ENCODE results near the gene MYD88.

The MYD88 gene

DNA sequence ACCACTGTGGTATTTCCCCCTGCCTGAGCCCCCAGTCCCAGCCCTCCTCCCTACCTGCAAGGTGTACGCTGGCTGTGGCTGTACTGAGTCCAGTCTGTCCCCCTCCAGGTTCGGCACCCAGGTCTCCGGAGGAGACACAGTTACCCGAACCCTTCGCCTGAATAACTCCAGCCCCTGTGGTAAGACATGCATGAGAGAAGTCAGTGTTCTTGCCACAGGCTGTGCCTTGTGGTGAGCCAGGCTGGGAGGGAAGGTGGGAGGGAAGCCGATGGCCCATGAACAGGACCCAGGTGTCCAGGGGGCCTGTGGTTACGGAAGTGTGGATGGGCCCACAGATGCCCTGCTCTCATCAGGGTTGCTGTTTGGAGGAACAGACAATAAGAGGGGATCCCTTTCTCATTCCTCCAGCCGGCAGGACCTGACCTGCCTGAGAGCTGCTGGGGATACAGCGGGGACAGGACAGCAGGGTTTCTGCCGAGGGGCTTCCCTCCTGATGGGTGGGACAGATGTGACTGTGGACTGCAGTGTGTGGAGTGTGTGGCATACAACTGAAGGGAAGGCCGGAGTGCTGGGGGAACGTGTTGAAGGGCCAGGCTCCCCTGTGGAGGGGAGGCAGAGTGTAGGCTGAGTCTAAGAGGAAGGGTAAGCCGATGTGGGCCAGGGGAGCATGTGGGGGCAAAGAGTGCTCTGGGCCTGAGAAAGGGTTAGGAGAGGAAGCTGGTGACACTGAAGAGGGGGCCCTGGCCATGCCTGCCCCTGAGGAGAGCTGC lies 23.4 kb upstream of the MYD88 start:
- Histone ChIP-seq H3K27ac (ENCODE audit: low read length) (no peak overlapping the region), H3K27me3 (ENCODE audit: control insufficient read depth, insufficient read depth, low read length) (no peaks in the 10 kb centered on the region), H3K9ac (ENCODE audit: low read length) (no peak overlapping the region), H3K36me3 (ENCODE audit: control insufficient read depth, low read depth, low read length) (no peaks in the 10 kb centered on the region), H3K9me3 (ENCODE audit: control insufficient read depth, low read depth, low read length) (no peaks in the 10 kb centered on the region), H3K4me3 (ENCODE audit: low read length) (no peak overlapping the region), H3K4me1 (ENCODE audit: control insufficient read depth, low read depth, low read length) (no peaks in the 10 kb centered on the region)

DNA sequence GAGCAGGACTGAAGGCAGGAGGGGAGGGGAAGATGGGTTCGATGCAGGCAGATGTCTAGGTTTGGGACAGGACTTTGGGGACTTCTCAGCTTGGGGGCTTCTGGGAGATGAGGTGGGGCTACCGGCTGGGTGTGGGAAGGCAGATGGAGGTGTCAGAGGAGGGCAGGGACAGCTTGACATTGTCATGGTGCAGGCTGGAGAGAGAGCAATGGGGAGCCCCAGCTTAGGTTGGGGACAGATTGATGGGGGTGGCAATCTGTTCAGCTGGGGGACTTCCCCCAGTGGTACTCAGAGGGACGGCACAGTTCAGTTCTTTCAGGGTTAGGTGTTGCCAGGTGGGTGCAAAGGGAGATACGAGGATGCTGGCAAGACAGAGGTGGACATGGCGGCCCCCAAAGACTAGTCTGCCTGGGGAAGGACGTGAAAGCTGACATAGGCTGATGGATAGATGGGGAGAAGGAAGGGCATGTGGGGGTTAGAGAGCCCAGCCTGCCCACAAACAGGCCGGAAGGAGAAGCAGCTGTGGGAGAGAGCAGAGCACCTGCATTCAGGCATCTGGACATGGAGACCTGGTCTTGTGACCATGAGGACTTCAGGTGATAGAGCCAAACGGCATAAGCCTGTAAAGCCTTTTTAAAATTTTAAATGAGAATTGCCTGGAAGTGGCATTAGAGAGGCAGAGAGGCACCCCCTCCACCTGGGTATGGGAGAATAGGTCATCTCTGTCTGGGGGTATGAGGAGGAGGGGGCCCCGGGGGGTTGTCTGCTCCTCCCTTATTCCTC lies 22.6 kb upstream of the MYD88 start:
- Histone ChIP-seq H3K4me1 (ENCODE audit: control insufficient read depth, low read depth, low read length) (no peaks in the 10 kb centered on the region), H3K4me3 (ENCODE audit: low read length) (no peak overlapping the region), H3K9ac (ENCODE audit: low read length) (no peak overlapping the region), H3K27ac (ENCODE audit: low read length) (no peak overlapping the region), H3K36me3 (ENCODE audit: control insufficient read depth, low read depth, low read length) (no peaks in the 10 kb centered on the region), H3K9me3 (ENCODE audit: control insufficient read depth, low read depth, low read length) (no peaks in the 10 kb centered on the region), H3K27me3 (ENCODE audit: control insufficient read depth, insufficient read depth, low read length) (no peaks in the 10 kb centered on the region)

DNA sequence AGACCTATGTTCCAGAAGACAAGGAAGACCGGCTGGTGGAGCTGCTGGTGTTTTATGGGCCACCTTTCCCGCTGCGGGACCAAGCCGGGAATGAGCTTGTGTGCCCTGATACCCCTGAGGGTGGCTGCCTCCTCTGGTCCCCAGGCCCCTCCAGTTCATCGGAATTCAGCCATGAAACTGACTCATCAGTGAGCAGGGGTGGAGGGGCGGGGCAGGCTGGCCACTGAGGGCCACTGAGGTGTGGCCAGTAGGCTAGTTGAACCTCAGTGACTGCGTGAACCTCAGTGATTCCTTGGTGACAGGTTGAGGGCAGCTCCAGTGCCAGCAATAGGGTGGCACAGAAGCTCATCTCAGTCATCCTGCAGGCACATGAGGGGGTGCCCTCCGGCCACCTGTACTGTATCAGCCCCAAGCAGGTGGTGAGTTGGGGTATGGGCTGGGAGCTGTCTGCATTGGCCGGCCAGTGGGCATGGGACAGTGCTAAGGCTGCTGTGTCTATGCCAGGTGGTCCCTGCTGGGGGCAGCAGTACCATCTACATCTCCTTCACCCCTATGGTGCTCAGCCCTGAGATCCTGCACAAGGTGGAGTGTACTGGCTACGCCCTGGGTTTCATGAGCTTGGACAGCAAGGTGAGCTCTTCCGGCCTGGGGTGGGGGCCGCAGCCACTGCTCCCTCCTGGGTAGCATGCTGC lies 21.8 kb upstream of the MYD88 start:
- H3K4me3 ChIP-seq (ENCODE audit: low read length) = no peak overlapping the region
- H3K27me3 ChIP-seq (ENCODE audit: control insufficient read depth, insufficient read depth, low read length) = no peaks in the 10 kb centered on the region
- peaks cover 3% of the 10 kb centered on the region for H3K36me3 ChIP-seq (ENCODE audit: control insufficient read depth, low read depth, low read length)
- no peak overlapping the region for H3K9ac ChIP-seq (ENCODE audit: low read length)
- no peaks in the 10 kb centered on the region for H3K9me3 ChIP-seq (ENCODE audit: control insufficient read depth, low read depth, low read length)
- H3K4me1 ChIP-seq (ENCODE audit: control insufficient read depth, low read depth, low read length) = no peaks in the 10 kb centered on the region
- H3K27ac ChIP-seq (ENCODE audit: low read length) = no peak overlapping the region

- Histone ChIP-seq H3K27ac (ENCODE audit: low read length) (no peak overlapping the region), H3K4me1 (ENCODE audit: control insufficient read depth, low read depth, low read length) (no peaks in the 10 kb centered on the region), H3K36me3 (ENCODE audit: control insufficient read depth, low read depth, low read length) (peaks cover 5% of the 10 kb centered on the region), H3K9me3 (ENCODE audit: control insufficient read depth, low read depth, low read length) (no peaks in the 10 kb centered on the region), H3K27me3 (ENCODE audit: control insufficient read depth, insufficient read depth, low read length) (no peaks in the 10 kb centered on the region), H3K4me3 (ENCODE audit: low read length) (no peak overlapping the region), H3K9ac (ENCODE audit: low read length) (no peak overlapping the region)
These were observed 21.2 kb upstream of the MYD88 start for GRCh38 chr3:38117163-38117716.

DNA sequence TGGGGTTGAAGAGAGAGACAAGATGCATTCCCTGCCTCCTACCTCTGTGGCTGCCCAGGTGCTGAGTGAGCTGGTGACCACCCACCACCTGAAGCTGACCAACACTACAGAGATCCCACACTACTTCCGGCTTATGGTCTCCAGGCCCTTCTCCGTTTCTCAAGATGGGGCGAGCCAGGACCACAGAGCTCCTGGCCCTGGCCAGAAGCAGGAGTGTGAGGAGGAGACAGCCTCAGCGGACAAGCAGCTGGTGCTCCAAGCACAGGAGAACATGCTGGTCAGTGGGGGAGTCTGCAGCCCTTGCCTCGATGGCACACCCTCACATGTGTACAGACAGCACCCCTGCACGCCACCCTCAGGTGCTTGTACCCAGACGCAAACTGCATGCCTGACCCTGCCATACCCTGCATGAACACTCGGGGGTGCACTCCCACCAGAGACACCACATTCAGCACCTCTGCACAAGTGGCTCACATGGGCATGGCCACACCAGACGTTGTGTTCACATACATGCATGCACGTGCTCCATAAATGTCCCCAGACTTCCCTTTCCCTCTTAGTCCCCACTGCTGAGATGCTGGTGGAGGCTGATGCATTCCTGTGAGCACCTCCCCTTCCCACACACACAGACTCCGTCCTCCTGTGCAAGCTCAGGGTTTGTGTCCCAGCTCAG lies 20.6 kb upstream of the MYD88 start:
- no peaks in the 10 kb centered on the region for H3K27me3 ChIP-seq (ENCODE audit: control insufficient read depth, insufficient read depth, low read length)
- H3K36me3 ChIP-seq (ENCODE audit: control insufficient read depth, low read depth, low read length) = peaks cover 11% of the 10 kb centered on the region
- H3K9me3 ChIP-seq (ENCODE audit: control insufficient read depth, low read depth, low read length) = no peaks in the 10 kb centered on the region
- no peak overlapping the region for H3K4me3 ChIP-seq (ENCODE audit: low read length)
- no peaks in the 10 kb centered on the region for H3K4me1 ChIP-seq (ENCODE audit: control insufficient read depth, low read depth, low read length)
- H3K9ac ChIP-seq (ENCODE audit: low read length) = no peak overlapping the region
- no peak overlapping the region for H3K27ac ChIP-seq (ENCODE audit: low read length)

DNA sequence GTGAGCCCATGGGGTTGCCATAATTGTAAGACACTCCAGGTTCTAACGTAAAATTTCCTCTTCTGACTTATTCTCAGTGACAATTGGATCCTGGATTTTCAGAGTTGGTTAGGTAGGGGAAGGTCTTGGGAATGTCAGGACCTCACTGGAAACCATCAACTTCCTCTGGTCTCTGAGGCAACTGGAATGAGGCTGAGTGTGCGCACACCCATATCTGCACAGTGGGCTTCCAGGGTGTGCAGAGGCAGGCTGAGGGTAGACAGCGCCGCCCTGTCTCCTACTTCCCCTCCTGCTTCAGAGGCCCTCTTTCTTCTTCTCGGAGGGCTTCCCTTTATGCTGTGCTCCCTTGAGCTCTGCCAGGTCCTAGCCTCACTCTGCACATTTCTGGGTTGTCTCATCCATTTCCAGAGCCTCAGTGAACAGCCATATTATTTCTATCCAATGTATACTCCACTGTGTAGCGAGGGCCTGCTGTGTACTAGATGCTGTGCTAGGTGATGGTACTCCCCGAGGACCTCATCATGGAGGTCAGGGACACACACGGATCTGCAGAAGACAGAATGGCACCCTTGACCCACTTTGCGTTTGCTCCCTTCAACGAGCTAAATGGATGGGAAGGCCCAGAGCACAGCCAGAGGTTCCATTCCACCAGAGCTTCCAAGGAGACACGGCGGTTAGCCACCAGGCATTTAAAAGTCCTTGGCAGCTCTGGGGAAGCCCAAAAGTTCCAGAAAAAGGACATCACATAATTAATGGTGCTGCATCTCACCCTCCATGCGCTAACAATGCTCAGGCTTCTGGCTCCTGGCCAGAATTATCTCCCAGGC lies 19.8 kb upstream of the MYD88 start:
- Histone ChIP-seq H3K36me3 (ENCODE audit: control insufficient read depth, low read depth, low read length) (peaks cover 11% of the 10 kb centered on the region), H3K9me3 (ENCODE audit: control insufficient read depth, low read depth, low read length) (no peaks in the 10 kb centered on the region), H3K27ac (ENCODE audit: low read length) (no peak overlapping the region), H3K27me3 (ENCODE audit: control insufficient read depth, insufficient read depth, low read length) (no peaks in the 10 kb centered on the region), H3K4me3 (ENCODE audit: low read length) (no peak overlapping the region), H3K9ac (ENCODE audit: low read length) (no peak overlapping the region), H3K4me1 (ENCODE audit: control insufficient read depth, low read depth, low read length) (no peaks in the 10 kb centered on the region)

DNA sequence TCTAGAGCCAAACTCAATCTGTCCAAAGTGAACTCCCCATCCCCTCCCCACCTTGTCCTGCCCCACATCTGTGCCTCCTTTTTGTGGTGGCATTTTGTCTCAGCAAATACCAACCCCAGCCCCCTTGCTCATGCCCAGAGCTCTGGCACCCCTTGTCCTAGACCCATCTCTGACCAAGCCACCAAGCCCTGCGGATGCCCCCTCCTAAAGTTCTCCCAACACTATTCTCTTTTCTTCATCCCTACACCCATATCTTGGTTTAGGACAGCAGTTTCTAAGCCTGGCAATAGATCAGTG lies 19.3 kb upstream of the MYD88 start:
- Histone ChIP-seq H3K27ac (ENCODE audit: low read length) (no peak overlapping the region), H3K9me3 (ENCODE audit: control insufficient read depth, low read depth, low read length) (no peaks in the 10 kb centered on the region), H3K4me3 (ENCODE audit: low read length) (no peak overlapping the region), H3K9ac (ENCODE audit: low read length) (no peak overlapping the region), H3K4me1 (ENCODE audit: control insufficient read depth, low read depth, low read length) (no peaks in the 10 kb centered on the region), H3K36me3 (ENCODE audit: control insufficient read depth, low read depth, low read length) (peaks cover 13% of the 10 kb centered on the region), H3K27me3 (ENCODE audit: control insufficient read depth, insufficient read depth, low read length) (no peaks in the 10 kb centered on the region)

DNA sequence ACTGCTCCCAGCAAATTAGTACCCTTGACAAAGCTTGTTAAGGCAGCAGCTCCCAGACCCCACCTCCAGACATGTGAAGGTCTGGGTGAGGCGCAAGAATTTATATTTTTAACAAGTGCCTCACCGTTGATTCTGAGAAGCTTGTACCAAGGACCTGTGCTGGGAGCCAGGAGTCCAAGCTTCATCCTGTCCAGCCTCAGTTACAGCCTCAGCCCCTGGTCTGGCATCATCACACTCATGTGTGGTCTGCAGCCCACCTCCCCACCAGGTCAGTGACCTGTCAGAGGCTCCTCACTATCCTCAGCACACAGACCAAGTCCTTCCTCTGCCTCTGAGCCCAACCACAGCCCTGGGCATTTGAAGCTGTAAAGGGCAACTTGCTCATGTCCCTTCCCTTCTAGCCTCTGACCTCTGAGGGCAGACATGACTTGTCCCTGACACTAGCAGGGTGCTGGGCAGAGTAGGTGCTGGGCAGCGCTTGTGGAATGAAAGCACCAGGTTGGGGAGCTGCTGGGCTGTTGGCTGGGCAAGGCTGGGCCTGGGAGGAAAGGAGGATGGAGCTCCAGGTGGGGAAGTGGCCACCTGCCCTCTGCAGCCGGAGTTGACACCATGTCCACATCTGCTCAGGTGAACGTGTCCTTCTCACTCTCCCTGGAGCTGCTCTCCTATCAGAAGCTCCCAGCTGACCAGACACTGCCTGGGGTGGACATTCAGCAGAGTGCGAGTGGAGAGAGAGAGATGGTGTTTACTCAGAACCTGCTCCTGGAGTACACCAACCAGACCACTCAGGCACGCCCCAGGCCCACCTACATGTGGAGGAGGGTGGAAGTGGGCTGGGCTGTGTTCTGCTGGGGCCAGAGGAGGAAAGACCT lies 18.4 kb upstream of the MYD88 start:
- Histone ChIP-seq H3K9me3 (ENCODE audit: control insufficient read depth, low read depth, low read length) (no peaks in the 10 kb centered on the region), H3K27me3 (ENCODE audit: control insufficient read depth, insufficient read depth, low read length) (no peaks in the 10 kb centered on the region), H3K27ac (ENCODE audit: low read length) (no peak overlapping the region), H3K4me1 (ENCODE audit: control insufficient read depth, low read depth, low read length) (no peaks in the 10 kb centered on the region), H3K36me3 (ENCODE audit: control insufficient read depth, low read depth, low read length) (peaks cover 22% of the 10 kb centered on the region), H3K9ac (ENCODE audit: low read length) (no peak overlapping the region), H3K4me3 (ENCODE audit: low read length) (no peak overlapping the region)

GRCh38 chr3:38120693-38121450 lies 17.6 kb upstream of the MYD88 start:
- Histone ChIP-seq H3K9ac (ENCODE audit: low read length) (no peak overlapping the region), H3K9me3 (ENCODE audit: control insufficient read depth, low read depth, low read length) (no peaks in the 10 kb centered on the region), H3K27ac (ENCODE audit: low read length) (no peak overlapping the region), H3K36me3 (ENCODE audit: control insufficient read depth, low read depth, low read length) (peaks cover 30% of the 10 kb centered on the region), H3K4me3 (ENCODE audit: low read length) (no peak overlapping the region), H3K4me1 (ENCODE audit: control insufficient read depth, low read depth, low read length) (no peaks in the 10 kb centered on the region), H3K27me3 (ENCODE audit: control insufficient read depth, insufficient read depth, low read length) (no peaks in the 10 kb centered on the region)

GRCh38 chr3:38121451-38121831 lies 17.0 kb upstream of the MYD88 start:
- peaks cover 36% of the 10 kb centered on the region for H3K36me3 ChIP-seq (ENCODE audit: control insufficient read depth, low read depth, low read length)

More at GRCh38 chr3:38121451-38121831, 17.0 kb upstream of the MYD88 start:
- Histone ChIP-seq H3K4me1 (ENCODE audit: control insufficient read depth, low read depth, low read length) (no peaks in the 10 kb centered on the region), H3K9me3 (ENCODE audit: control insufficient read depth, low read depth, low read length) (no peaks in the 10 kb centered on the region), H3K27ac (ENCODE audit: low read length) (no peak overlapping the region), H3K27me3 (ENCODE audit: control insufficient read depth, insufficient read depth, low read length) (no peaks in the 10 kb centered on the region), H3K4me3 (ENCODE audit: low read length) (no peak overlapping the region), H3K9ac (ENCODE audit: low read length) (no peak overlapping the region)

Data from iPS-18a (cell line).